WTC11 (cell line): Measurements from ENCODE around the gene TMEM59L. TPM values are rescaled to one million over a fixed set of nuclear protein-coding genes. Genes with fewer than 3 reads are reported as not detected.

Experiments used
- ATAC-seq: fragments of 200-7000 bp; cut with Tn5 transposase; 2 replicates; pipeline ENCODE4 v1.10.0; 2021; ENCODE audit warnings: mild to moderate bottlenecking, moderate library complexity
- CTCF ChIA-PET: fragments of 300-600 bp; sonication (Branson Sonifier 250); formaldehyde crosslinking; loops from one replicate; lab custom pipeline; 2021; ENCODE audit warnings: antibody characterized with exemption; lab: Charles Lee
- POLR2A ChIA-PET: fragments of 350-600 bp; sonication (Branson Sonifier 250); formaldehyde crosslinking; loops from one replicate; lab custom pipeline; 2021; ENCODE audit warnings: antibody characterized with exemption; lab: Charles Lee
- DNase-seq: peaks from one replicate; pipeline ENCODE4 v3.0.0; 2021; ENCODE audit warnings: low spot score
- H3K27ac Mint-ChIP-seq: 2 replicates; pipeline ENCODE4 v1.8.0; 2021; ENCODE audit warnings: mixed read lengths
- H3K27me3 Mint-ChIP-seq: 2 replicates; pipeline ENCODE4 v1.8.0; 2021; ENCODE audit warnings: low read depth, mild to moderate bottlenecking, moderate library complexity, mixed read lengths
- H3K36me3 Mint-ChIP-seq: 2 replicates; pipeline ENCODE4 v1.8.0; 2021; ENCODE audit warnings: mixed read lengths
- H3K4me1 Mint-ChIP-seq: 2 replicates; pipeline ENCODE4 v1.8.0; 2022; ENCODE audit warnings: mixed read lengths
- H3K4me3 Mint-ChIP-seq: 2 replicates; pipeline ENCODE4 v1.8.0; 2021; ENCODE audit warnings: mild to moderate bottlenecking, moderate library complexity, mixed read lengths
- H3K9me3 Mint-ChIP-seq: 2 replicates; pipeline ENCODE4 v1.8.0; 2021; ENCODE audit warnings: mixed read lengths
- ATF1 ChIP-seq: sonication (generic); formaldehyde crosslinking; IDR thresholded peaks from 2 replicates; pipeline ENCODE4 v1.8.1; 2023; ENCODE audit warnings: mild to moderate bottlenecking, moderate library complexity, missing genetic modification reagents
- ETV6 ChIP-seq: sonication (generic); formaldehyde crosslinking; IDR thresholded peaks from 2 replicates; pipeline ENCODE4 v1.8.1; 2022; ENCODE audit warnings: mild to moderate bottlenecking, missing genetic modification reagents
- FOXJ3 ChIP-seq: sonication (generic); formaldehyde crosslinking; IDR thresholded peaks from 2 replicates; pipeline ENCODE4 v1.9.0; 2021; ENCODE audit warnings: missing genetic modification reagents, mild to moderate bottlenecking, borderline replicate concordance
- FOXP1 ChIP-seq: sonication (generic); formaldehyde crosslinking; IDR thresholded peaks from 2 replicates; pipeline ENCODE4 v1.8.0; 2022; ENCODE audit warnings: missing genetic modification reagents, mild to moderate bottlenecking, moderate library complexity, borderline replicate concordance
- IRF2 ChIP-seq: sonication (generic); formaldehyde crosslinking; IDR thresholded peaks from 2 replicates; pipeline ENCODE4 v1.8.0; 2022; ENCODE audit warnings: low read depth, missing genetic modification reagents, borderline replicate concordance
- NR2C2 ChIP-seq: sonication (generic); formaldehyde crosslinking; IDR thresholded peaks from 2 replicates; pipeline ENCODE4 v1.8.0; 2022; ENCODE audit warnings: mild to moderate bottlenecking, missing genetic modification reagents
- OVOL2 ChIP-seq: fragments of 250-450 bp; sonication (Bioruptor Pico); IDR thresholded peaks from 2 replicates; pipeline ENCODE4 v1.9.0; 2021; ENCODE audit warnings: mild to moderate bottlenecking, borderline replicate concordance
- SMAD4 ChIP-seq: sonication (generic); formaldehyde crosslinking; IDR thresholded peaks from 2 replicates; pipeline ENCODE4 v1.8.0; 2022; ENCODE audit warnings: mild to moderate bottlenecking, missing genetic modification reagents
- SP1 ChIP-seq: sonication (generic); formaldehyde crosslinking; conservative IDR thresholded peaks from 2 replicates; pipeline ENCODE4 v1.8.1; 2022; ENCODE audit warnings: missing genetic modification reagents
- TCF7 ChIP-seq: sonication (generic); formaldehyde crosslinking; IDR thresholded peaks from 2 replicates; pipeline ENCODE4 v1.8.0; 2022; ENCODE audit warnings: mild to moderate bottlenecking, low read depth, missing genetic modification reagents, moderate library complexity
- TEAD1 ChIP-seq: sonication (generic); formaldehyde crosslinking; IDR thresholded peaks from 2 replicates; pipeline ENCODE4 v1.8.0; 2022; ENCODE audit warnings: mild to moderate bottlenecking, missing genetic modification reagents
- ZNF263 ChIP-seq: sonication (generic); formaldehyde crosslinking; IDR thresholded peaks from 2 replicates; pipeline ENCODE4 v1.8.1; 2022; ENCODE audit warnings: low read depth, mild to moderate bottlenecking, moderate library complexity, missing genetic modification reagents
- ZNF317 ChIP-seq: sonication (generic); formaldehyde crosslinking; IDR thresholded peaks from 2 replicates; pipeline ENCODE4 v1.8.1; 2023; ENCODE audit warnings: low read depth, mild to moderate bottlenecking, moderate library complexity, missing genetic modification reagents, borderline replicate concordance
- ZNF396 ChIP-seq: fragments of 250-450 bp; sonication (Bioruptor Pico); IDR thresholded peaks from 2 replicates; pipeline ENCODE4 v1.8.0; 2021; ENCODE audit warnings: mild to moderate bottlenecking, moderate library complexity, borderline replicate concordance
- ZNF671 ChIP-seq: fragments of 250-450 bp; sonication (Bioruptor Pico); IDR thresholded peaks from 2 replicates; pipeline ENCODE4 v1.8.0; 2021; ENCODE audit warnings: mild to moderate bottlenecking
- total RNA-seq: library from RNA; stranded (reverse); gene quantifications from 3 replicates; pipeline ENCODE4 v1.2.3, GENCODE V29; 2021
- TF ChIP-seq, protein P1 (sequence below): sonication (generic); formaldehyde crosslinking; IDR thresholded peaks from 2 replicates; pipeline ENCODE4 v1.8.1; 2023; ENCODE audit warnings: mild to moderate bottlenecking, missing genetic modification reagents, borderline replicate concordance
- TF ChIP-seq, protein P2 (sequence below): sonication (generic); formaldehyde crosslinking; IDR thresholded peaks from 2 replicates; pipeline ENCODE4 v1.8.0; 2022; ENCODE audit warnings: mild to moderate bottlenecking, missing genetic modification reagents
- TF ChIP-seq, protein P3 (sequence below): sonication (generic); formaldehyde crosslinking; IDR thresholded peaks from 2 replicates; pipeline ENCODE4 v1.8.1; 2022; ENCODE audit warnings: low read depth, missing genetic modification reagents, borderline replicate concordance
- TF ChIP-seq, protein P4 (sequence below): sonication (generic); formaldehyde crosslinking; IDR thresholded peaks from 2 replicates; pipeline ENCODE4 v1.8.0; 2022; ENCODE audit warnings: mild to moderate bottlenecking, missing genetic modification reagents
- TF ChIP-seq, protein P5 (sequence below): sonication (generic); formaldehyde crosslinking; IDR thresholded peaks from 2 replicates; pipeline ENCODE4 v1.8.1; 2023; ENCODE audit warnings: mild to moderate bottlenecking, missing genetic modification reagents
- TF ChIP-seq, protein P6 (sequence below): sonication (generic); formaldehyde crosslinking; IDR thresholded peaks from 2 replicates; pipeline ENCODE4 v1.8.1; 2022; ENCODE audit warnings: missing genetic modification reagents, borderline replicate concordance
- TF ChIP-seq, protein P7 (sequence below): sonication (generic); formaldehyde crosslinking; IDR thresholded peaks from 2 replicates; pipeline ENCODE4 v1.8.1; 2023; ENCODE audit warnings: mild to moderate bottlenecking, moderate library complexity, missing genetic modification reagents

The TMEM59L gene
- total RNA-seq, 1 experiment from 2014 or later = 14.8 TPM

DNA sequence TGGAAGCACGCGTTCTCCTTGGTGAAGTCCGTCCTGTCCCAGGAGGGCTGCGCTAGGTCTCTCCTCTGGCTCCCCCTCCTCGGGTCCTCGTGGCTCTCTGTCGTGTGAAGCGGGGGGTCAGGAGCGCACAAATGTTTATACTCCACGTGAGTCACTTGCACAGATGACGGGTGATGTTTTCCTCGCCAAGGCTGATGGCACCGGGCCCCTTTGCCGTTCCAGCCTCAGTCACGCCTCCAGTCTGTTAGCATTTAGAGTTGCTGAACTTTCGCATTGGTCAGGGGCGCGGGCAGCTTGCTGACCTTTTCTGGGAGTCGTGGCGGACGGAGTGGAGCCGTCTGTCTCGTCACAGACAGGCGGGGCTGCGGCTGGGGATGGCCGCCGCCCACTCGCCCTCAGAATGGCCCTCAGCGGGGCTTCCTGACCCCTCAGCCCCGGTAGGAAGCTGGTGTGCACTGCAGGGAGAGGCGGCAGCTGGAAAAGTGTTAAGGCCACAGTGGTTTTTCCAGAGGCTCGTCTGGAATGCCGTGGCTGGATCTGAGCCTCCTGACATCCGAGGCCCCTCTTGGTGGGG is 37.9 kb downstream of the TMEM59L start (continued):
- TF ChIP-seq, protein P1, sequence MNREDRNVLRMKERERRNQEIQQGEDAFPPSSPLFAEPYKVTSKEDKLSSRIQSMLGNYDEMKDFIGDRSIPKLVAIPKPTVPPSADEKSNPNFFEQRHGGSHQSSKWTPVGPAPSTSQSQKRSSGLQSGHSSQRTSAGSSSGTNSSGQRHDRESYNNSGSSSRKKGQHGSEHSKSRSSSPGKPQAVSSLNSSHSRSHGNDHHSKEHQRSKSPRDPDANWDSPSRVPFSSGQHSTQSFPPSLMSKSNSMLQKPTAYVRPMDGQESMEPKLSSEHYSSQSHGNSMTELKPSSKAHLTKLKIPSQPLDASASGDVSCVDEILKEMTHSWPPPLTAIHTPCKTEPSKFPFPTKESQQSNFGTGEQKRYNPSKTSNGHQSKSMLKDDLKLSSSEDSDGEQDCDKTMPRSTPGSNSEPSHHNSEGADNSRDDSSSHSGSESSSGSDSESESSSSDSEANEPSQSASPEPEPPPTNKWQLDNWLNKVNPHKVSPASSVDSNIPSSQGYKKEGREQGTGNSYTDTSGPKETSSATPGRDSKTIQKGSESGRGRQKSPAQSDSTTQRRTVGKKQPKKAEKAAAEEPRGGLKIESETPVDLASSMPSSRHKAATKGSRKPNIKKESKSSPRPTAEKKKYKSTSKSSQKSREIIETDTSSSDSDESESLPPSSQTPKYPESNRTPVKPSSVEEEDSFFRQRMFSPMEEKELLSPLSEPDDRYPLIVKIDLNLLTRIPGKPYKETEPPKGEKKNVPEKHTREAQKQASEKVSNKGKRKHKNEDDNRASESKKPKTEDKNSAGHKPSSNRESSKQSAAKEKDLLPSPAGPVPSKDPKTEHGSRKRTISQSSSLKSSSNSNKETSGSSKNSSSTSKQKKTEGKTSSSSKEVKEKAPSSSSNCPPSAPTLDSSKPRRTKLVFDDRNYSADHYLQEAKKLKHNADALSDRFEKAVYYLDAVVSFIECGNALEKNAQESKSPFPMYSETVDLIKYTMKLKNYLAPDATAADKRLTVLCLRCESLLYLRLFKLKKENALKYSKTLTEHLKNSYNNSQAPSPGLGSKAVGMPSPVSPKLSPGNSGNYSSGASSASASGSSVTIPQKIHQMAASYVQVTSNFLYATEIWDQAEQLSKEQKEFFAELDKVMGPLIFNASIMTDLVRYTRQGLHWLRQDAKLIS (CRISPR knock-in tag) = no peak
- TF ChIP-seq NR2C2 = no peak
- TF ChIP-seq, all 79 proteins: peak for 0

DNA sequence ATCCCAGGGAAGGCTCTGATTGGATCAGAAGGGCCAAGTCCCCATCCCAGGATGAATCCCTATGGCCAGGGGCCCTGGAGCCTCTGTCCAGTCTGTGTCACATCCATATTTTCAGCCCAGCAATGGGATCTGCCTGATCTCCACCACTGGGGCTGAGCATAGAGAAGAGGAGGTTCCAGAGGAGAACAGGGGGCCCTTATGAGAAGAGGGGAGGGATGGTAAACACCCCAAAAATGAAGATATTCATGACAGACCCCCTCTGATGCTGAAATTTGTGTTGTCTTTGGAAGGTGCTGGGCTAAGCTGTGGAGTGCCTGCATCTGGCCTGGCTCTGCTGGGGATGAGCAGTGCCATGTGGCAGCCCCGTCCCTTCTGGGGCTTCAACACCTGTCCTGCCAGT is 38.6 kb downstream of the TMEM59L start:
- ATAC-seq = no peak
- CTCF ChIA-PET = interaction anchor here (1.0 to 1.8 kb wide), 2 partner anchors 11 to 57 kb away, joined by 3 to 6 read pairs; no protein-coding TSS in a partner anchor
- POLR2A ChIA-PET = no interaction called here
- no peak for DNase-seq
- Mint-ChIP-seq H3K27ac (peak overlapping the region; percentile 50), H3K36me3 (no peaks in the 10 kb centered on the region), H3K27me3 (peaks cover 3% of the 10 kb centered on the region; the same call in 1 of the 2 replicates), H3K4me1 (peaks cover 34% of the 10 kb centered on the region), H3K9me3 (no peaks in the 10 kb centered on the region), H3K4me3 (no peak overlapping the region)
- TF ChIP-seq ZNF671 (CRISPR knock-in tag) (no peak), FOXJ3 (no peak), IRF2 (CRISPR knock-in tag) (no peak), ZNF263 (CRISPR knock-in tag) (no peak), SP1 (no peak), TCF7 (CRISPR knock-in tag) (no peak), ZNF317 (CRISPR knock-in tag) (no peak), TEAD1 (CRISPR knock-in tag) (no peak), OVOL2 (no peak), SMAD4 (CRISPR knock-in tag) (no peak), ETV6 (no peak), FOXP1 (CRISPR knock-in tag) (no peak), ATF1 (CRISPR knock-in tag) (no peak), ZNF396 (no peak)
- TF ChIP-seq, protein P2, sequence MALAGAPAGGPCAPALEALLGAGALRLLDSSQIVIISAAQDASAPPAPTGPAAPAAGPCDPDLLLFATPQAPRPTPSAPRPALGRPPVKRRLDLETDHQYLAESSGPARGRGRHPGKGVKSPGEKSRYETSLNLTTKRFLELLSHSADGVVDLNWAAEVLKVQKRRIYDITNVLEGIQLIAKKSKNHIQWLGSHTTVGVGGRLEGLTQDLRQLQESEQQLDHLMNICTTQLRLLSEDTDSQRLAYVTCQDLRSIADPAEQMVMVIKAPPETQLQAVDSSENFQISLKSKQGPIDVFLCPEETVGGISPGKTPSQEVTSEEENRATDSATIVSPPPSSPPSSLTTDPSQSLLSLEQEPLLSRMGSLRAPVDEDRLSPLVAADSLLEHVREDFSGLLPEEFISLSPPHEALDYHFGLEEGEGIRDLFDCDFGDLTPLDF (CRISPR knock-in tag) = no peak
- TF ChIP-seq, protein P3, sequence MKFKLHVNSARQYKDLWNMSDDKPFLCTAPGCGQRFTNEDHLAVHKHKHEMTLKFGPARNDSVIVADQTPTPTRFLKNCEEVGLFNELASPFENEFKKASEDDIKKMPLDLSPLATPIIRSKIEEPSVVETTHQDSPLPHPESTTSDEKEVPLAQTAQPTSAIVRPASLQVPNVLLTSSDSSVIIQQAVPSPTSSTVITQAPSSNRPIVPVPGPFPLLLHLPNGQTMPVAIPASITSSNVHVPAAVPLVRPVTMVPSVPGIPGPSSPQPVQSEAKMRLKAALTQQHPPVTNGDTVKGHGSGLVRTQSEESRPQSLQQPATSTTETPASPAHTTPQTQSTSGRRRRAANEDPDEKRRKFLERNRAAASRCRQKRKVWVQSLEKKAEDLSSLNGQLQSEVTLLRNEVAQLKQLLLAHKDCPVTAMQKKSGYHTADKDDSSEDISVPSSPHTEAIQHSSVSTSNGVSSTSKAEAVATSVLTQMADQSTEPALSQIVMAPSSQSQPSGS (CRISPR knock-in tag) = no peak
- TF ChIP-seq, protein P4, sequence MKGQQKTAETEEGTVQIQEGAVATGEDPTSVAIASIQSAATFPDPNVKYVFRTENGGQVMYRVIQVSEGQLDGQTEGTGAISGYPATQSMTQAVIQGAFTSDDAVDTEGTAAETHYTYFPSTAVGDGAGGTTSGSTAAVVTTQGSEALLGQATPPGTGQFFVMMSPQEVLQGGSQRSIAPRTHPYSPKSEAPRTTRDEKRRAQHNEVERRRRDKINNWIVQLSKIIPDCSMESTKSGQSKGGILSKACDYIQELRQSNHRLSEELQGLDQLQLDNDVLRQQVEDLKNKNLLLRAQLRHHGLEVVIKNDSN (CRISPR knock-in tag) = no peak
- TF ChIP-seq, protein P5, sequence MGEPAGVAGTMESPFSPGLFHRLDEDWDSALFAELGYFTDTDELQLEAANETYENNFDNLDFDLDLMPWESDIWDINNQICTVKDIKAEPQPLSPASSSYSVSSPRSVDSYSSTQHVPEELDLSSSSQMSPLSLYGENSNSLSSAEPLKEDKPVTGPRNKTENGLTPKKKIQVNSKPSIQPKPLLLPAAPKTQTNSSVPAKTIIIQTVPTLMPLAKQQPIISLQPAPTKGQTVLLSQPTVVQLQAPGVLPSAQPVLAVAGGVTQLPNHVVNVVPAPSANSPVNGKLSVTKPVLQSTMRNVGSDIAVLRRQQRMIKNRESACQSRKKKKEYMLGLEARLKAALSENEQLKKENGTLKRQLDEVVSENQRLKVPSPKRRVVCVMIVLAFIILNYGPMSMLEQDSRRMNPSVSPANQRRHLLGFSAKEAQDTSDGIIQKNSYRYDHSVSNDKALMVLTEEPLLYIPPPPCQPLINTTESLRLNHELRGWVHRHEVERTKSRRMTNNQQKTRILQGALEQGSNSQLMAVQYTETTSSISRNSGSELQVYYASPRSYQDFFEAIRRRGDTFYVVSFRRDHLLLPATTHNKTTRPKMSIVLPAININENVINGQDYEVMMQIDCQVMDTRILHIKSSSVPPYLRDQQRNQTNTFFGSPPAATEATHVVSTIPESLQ (CRISPR knock-in tag) = no peak
- TF ChIP-seq, protein P6, sequence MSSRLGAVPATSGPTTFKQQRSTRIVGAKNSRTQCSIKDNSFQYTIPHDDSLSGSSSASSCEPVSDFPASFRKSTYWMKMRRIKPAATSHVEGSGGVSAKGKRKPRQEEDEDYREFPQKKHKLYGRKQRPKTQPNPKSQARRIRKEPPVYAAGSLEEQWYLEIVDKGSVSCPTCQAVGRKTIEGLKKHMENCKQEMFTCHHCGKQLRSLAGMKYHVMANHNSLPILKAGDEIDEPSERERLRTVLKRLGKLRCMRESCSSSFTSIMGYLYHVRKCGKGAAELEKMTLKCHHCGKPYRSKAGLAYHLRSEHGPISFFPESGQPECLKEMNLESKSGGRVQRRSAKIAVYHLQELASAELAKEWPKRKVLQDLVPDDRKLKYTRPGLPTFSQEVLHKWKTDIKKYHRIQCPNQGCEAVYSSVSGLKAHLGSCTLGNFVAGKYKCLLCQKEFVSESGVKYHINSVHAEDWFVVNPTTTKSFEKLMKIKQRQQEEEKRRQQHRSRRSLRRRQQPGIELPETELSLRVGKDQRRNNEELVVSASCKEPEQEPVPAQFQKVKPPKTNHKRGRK (CRISPR knock-in tag) = no peak
- TF ChIP-seq, protein P7, sequence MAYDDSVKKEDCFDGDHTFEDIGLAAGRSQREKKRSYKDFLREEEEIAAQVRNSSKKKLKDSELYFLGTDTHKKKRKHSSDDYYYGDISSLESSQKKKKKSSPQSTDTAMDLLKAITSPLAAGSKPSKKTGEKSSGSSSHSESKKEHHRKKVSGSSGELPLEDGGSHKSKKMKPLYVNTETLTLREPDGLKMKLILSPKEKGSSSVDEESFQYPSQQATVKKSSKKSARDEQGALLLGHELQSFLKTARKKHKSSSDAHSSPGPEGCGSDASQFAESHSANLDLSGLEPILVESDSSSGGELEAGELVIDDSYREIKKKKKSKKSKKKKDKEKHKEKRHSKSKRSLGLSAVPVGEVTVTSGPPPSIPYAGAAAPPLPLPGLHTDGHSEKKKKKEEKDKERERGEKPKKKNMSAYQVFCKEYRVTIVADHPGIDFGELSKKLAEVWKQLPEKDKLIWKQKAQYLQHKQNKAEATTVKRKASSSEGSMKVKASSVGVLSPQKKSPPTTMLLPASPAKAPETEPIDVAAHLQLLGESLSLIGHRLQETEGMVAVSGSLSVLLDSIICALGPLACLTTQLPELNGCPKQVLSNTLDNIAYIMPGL = no peak
